K562 (cell line): ENCODE data around the gene TUBD1. TPM values are rescaled to one million over a fixed set of nuclear protein-coding genes. Genes with fewer than 3 reads are reported as not detected.
"Not testable (repeated sequence)": the region's sequence is repeated elsewhere in the genome, so short reads cannot be mapped to it uniquely, and the experiment has no call there.

Experiments
- ATAC-seq: fragments of 200-7000 bp; cut with Tn5 transposase; 3 replicates; pipeline ENCODE4 v1.9.1; 2020; ENCODE audit warnings: moderate library complexity
- BruUV-seq: library from RNA; stranded (reverse); fragments of 400-500 nt; replicated peaks from 2 replicates; lab custom pipeline; 2021; lab: Mats Ljungman, UMichigan
- CTCF ChIA-PET: fragments of 300-600 bp; formaldehyde crosslinking; extraction: SDS; loops from one replicate; lab custom pipeline; 2021; ENCODE audit warnings: low intra/inter-chr PET ratio; lab: Yijun Ruan, JAX
- POLR2A ChIA-PET: fragments of 300-600, 350-650 bp; sonication (Branson Sonifier 250); formaldehyde crosslinking; extraction: SDS; loops from one replicate; lab custom pipeline; 2021; ENCODE audit warnings: antibody characterized with exemption, inconsistent platforms; lab: Yijun Ruan, JAX
- DNase-seq, 4 experiments: peaks; one replicate each; pipeline versions ENCODE4 v3.0.0 to v3.0.0-alpha.2; 2011 to 2018; ENCODE audit warnings: low spot score in 3 of 4, mixed read lengths in 3 of 4; ENCODE audit errors: extremely low read depth in 1 of 4
- FAIRE-seq: peaks from 2 replicates; lab custom pipeline; 2011; peaks lifted over from hg19 to GRCh38; lab: Jason Lieb, UNC
- H2AFZ ChIP-seq: 2 replicates; pipeline ENCODE4 v1.6.0; 2011; ENCODE audit warnings: low read depth, low read length, control low read depth, inconsistent platforms
- H3K27ac ChIP-seq: fragments of 200-600 bp; 3 replicates; pipeline ENCODE4 v1.8.0; 2011; ENCODE audit warnings: low read depth, mild to moderate bottlenecking, control low read depth, inconsistent platforms, low read length, moderate library complexity, mixed read lengths; ENCODE audit errors: extremely low read depth
- H3K27me3 ChIP-seq, 2 experiments: fragments of 300-600 bp in 1 of 2; 2 replicates in 1 of 2; 3 replicates in 1 of 2; pipeline versions ENCODE4 v1.6.0 to v1.8.0; 2011; ENCODE audit warnings: inconsistent platforms in 2 of 2, low read length in 2 of 2, mild to moderate bottlenecking in 1 of 2, mixed read lengths in 1 of 2, moderate library complexity in 1 of 2; ENCODE audit not compliant: control insufficient read depth in 2 of 2, insufficient read depth in 2 of 2
- H3K36me3 ChIP-seq: fragments of 300-600 bp; 3 replicates; pipeline ENCODE4 v1.8.0; 2011; ENCODE audit warnings: mild to moderate bottlenecking, low read length, inconsistent platforms; ENCODE audit not compliant: control insufficient read depth, insufficient read depth
- H3K4me1 ChIP-seq, 2 experiments: fragments of 200-600 bp in 1 of 2; replicated peaks in 1 of 2; 2 replicates in 1 of 2; 3 replicates in 1 of 2; pipeline versions ENCODE4 v1.5.1 to v1.8.0; 2011; ENCODE audit warnings: inconsistent platforms in 2 of 2, low read length in 2 of 2, mild to moderate bottlenecking in 1 of 2, mixed read lengths in 1 of 2, moderate library complexity in 1 of 2; ENCODE audit not compliant: control insufficient read depth in 2 of 2, insufficient read depth in 2 of 2
- H3K4me2 ChIP-seq: 2 replicates; pipeline ENCODE4 v1.6.1; 2011; ENCODE audit warnings: low read length, control low read depth, inconsistent platforms, mixed read lengths; ENCODE audit not compliant: insufficient read depth
- H3K4me3 ChIP-seq: fragments of 200-600 bp; sonication (generic), shearing (Covaris generic); 2 replicates; pipeline ENCODE4 v1.5.1; 2016; ENCODE audit warnings: control low read depth, inconsistent platforms
- H3K79me2 ChIP-seq: fragments of 200-600 bp; 3 replicates; pipeline ENCODE4 v1.8.0; 2011; ENCODE audit warnings: low read length, inconsistent platforms; ENCODE audit not compliant: control insufficient read depth, insufficient read depth
- H3K9ac ChIP-seq, 2 experiments: 2 replicates each; pipeline versions ENCODE4 v1.6.0 to v1.6.1; 2011; ENCODE audit warnings: low read depth in 2 of 2, low read length in 2 of 2, control low read depth in 1 of 2, inconsistent platforms in 1 of 2, mild to moderate bottlenecking in 1 of 2, mixed read lengths in 1 of 2; ENCODE audit not compliant: insufficient read depth in 1 of 2
- H3K9me1 ChIP-seq: one replicate; pipeline ENCODE4 v1.6.0; 2011; ENCODE audit warnings: inconsistent platforms, mild to moderate bottlenecking, low read length, moderate library complexity; ENCODE audit not compliant: control insufficient read depth, insufficient read depth
- H3K9me3 ChIP-seq: replicated peaks from 2 replicates; pipeline ENCODE4 v1.5.1; 2011; ENCODE audit warnings: low read depth, low read length, inconsistent platforms; ENCODE audit not compliant: control insufficient read depth, insufficient read depth
- H4K20me1 ChIP-seq: replicated peaks from 2 replicates; pipeline ENCODE4 v1.6.1; 2011; ENCODE audit warnings: low read length, inconsistent platforms, mixed read lengths; ENCODE audit not compliant: control insufficient read depth, insufficient read depth
- C11orf30 ChIP-seq: fragments of 450-650 bp; IDR thresholded peaks from 2 replicates; pipeline ENCODE4 v1.6.1; 2016; ENCODE audit warnings: low read depth, mild to moderate bottlenecking
- FOXA3 ChIP-seq, 2 experiments: fragments of 450-650 bp in 1 of 2; sonication (generic) in 1 of 2; formaldehyde crosslinking; IDR thresholded peaks in 1 of 2; conservative IDR thresholded peaks in 1 of 2; 2 replicates each; pipeline versions ENCODE4 v1.4.0 to v1.8.0; 2020 to 2022; ENCODE audit warnings: mild to moderate bottlenecking in 2 of 2, missing genetic modification reagents in 1 of 2
- GTF2E2 ChIP-seq: fragments of 200-800 bp; sonication (Bioruptor generic); IDR thresholded peaks from 2 replicates; pipeline ENCODE4 v1.6.1; 2016; ENCODE audit warnings: missing genetic modification characterization, missing compliant biosample characterization
- HNRNPH1 ChIP-seq: fragments of 200-400 bp; formaldehyde crosslinking; optimal IDR thresholded peaks from 2 replicates; pipeline ENCODE3; 2017; ENCODE audit warnings: low read depth, mild to moderate bottlenecking, low read length, moderate library complexity
- MECOM ChIP-seq: fragments of 250-450 bp; sonication (Bioruptor Pico); IDR thresholded peaks from 2 replicates; pipeline ENCODE4 v1.8.0; 2022; ENCODE audit warnings: inconsistent platforms
- NRF1 ChIP-seq, 2 experiments: fragments of 450-650 bp; IDR thresholded peaks in 1 of 2; conservative IDR thresholded peaks in 1 of 2; 2 replicates each; pipeline ENCODE4 v1.6.1; 2014; ENCODE audit warnings: mild to moderate bottlenecking in 2 of 2
- TBP ChIP-seq: optimal IDR thresholded peaks from 2 replicates; pipeline ENCODE3; 2011; ENCODE audit warnings: low read depth, low read length, improper control_type of control experiment
- WGBS: fragments of 100-300 bp; shearing (Covaris generic); methylation state at CpG from one replicate; pipeline ENCODE4 v1.1.6; 2016; ENCODE audit warnings: low coverage, mixed read lengths; ENCODE audit not compliant: insufficient coverage; ENCODE audit errors: missing lambda C conversion rate; 5-methylcytosine and 5-hydroxymethylcytosine counted together
- in situ Hi-C: fragments of 300-500 bp; cut with MboI; formaldehyde crosslinking; loops from 4 replicates; pipeline ENCODE4 v1.15.0; 2018; ENCODE audit warnings: inconsistent platforms, mixed read lengths
- intact Hi-C: fragments of 100-400 bp; cut with micrococcal nuclease; formaldehyde crosslinking; loops from 2 replicates; pipeline ENCODE4 v1.14.2; 2022
- polyA plus RNA-seq, 8 experiments: library from polyadenylated mRNA; depleted of rRNA in 4 of 8; stranded (reverse) in 5 of 8; unstranded in 3 of 8; fragments of >200 nt; fragmentation: Nextera tagmentation in 2 of 8; fragmentation: Illumina TruSeq in 1 of 8; extraction: Ambion mirVana in 2 of 8; extraction: Trizol in 1 of 8; gene quantifications; 2 replicates each; pipeline versions ENCODE4 v1.2.1 to v1.2.3, GENCODE V29; 2011 to 2014; ENCODE audit warnings: inconsistent platforms in 1 of 8, missing spikeins in 1 of 8
- total RNA-seq, 7 experiments: library from RNA; depleted of rRNA in 6 of 7; stranded (reverse); fragments of >200 nt in 6 of 7; fragmentation: Illumina TruSeq in 2 of 7; extraction: Trizol in 2 of 7; gene quantifications; 2 replicates each; pipeline versions ENCODE4 v1.2.1 to v1.2.3, GENCODE V29; 2011 to 2021; ENCODE audit warnings: low replicate concordance in 1 of 7
- TF ChIP-seq, protein P1 (sequence below), 2 experiments: fragments of 250-450 bp in 1 of 2; fragments of 450-650 bp in 1 of 2; sonication (Bioruptor Pico) in 1 of 2; IDR thresholded peaks; 2 replicates each; pipeline versions ENCODE4 v1.6.1 to v1.8.0; 2016 to 2021; ENCODE audit warnings: mild to moderate bottlenecking in 2 of 2, moderate library complexity in 2 of 2, missing compliant biosample characterization in 1 of 2, missing genetic modification characterization in 1 of 2

The TUBD1 gene
- total and polyA plus RNA-seq, 9 of the 15 experiments (the other 6 are each of a cell fraction or from before 2014, with no cell fraction given), result 10.8 to 35.3 (median 17.9) TPM

DNA sequence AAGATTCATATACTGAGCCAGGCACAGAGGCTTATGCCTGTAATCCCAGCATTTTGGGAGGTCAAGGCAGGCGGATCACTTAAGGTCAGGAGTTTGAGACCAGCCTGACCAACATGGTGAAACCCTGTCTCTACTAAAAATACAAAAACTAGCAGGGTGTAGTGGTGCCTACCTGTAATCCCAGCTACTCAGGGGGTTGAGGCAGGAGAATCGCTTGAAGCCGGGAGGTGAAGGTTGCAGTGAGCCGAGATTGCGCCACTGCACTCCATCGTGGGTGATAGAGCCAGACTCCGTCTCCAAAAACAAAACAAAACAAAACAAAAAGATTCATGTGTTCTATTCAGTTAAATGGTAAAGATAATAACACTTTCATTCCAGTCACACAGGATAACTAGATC lies 63.9 kb downstream of the TUBD1 start (continued):
- TF ChIP-seq NRF1 (conservative IDR thresholded peaks at IDR 0.05 in 1 of 2, IDR thresholded peaks at IDR 0.05 in 1 of 2), result peak; percentile 26 to 28; a peak in 1 of 4 replicates
- TF ChIP-seq, protein P1, sequence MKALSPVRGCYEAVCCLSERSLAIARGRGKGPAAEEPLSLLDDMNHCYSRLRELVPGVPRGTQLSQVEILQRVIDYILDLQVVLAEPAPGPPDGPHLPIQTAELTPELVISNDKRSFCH (CRISPR knock-in tag; IDR thresholded peaks at IDR 0.05), result not testable (repeated sequence)
- TF ChIP-seq, protein P1 (tag; IDR thresholded peaks at IDR 0.05), result peak; percentile 84; the same call in 1 of the 2 replicates
- TF ChIP-seq, all 486 proteins: peak for 32; not testable (repeated sequence) for 454

DNA sequence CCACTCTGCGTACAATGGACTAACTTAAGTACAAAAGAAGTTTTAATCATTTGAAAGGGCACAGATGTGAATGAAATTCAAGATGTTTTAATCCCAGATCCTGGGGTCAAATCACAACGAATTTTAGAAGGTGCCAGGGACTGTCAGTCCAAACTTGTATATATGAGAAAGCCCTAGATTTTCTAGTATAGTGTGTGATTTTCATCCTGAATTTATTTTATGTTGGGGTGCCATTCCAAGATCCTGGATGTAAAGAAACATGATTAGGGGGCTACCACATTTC lies 64.3 kb downstream of the TUBD1 start:
- TF ChIP-seq TBP (no peak), FOXA3 (CRISPR knock-in tag; conservative IDR thresholded peaks at IDR 0.05 in 1 of 2, IDR thresholded peaks at IDR 0.05 in 1 of 2) (no peak), GTF2E2 (tag) (0 out of 2 replicates have a peak, but pooled peaks have one; percentile 14), HNRNPH1 (no peak), MECOM (CRISPR knock-in tag) (no peak), C11orf30 (no peak)
- H3K4me3 ChIP-seq, result no peak overlapping the region
- H3K9me1 ChIP-seq, result no peaks in the 10 kb centered on the region
- DNase-seq (no peak), ATAC-seq (no peak), FAIRE-seq (no peak)
- peaks cover 2% of the 10 kb centered on the region; the same call in 1 of the 3 replicates for H3K36me3 ChIP-seq
- 28% methylated on average over 2 of the region's 2 CpGs for WGBS
- peak overlapping the region; percentile 9; the same call in 1 of the 2 replicates for H3K4me2 ChIP-seq
- intact Hi-C loops, result no loop called here
- no TSS peak for BruUV-seq
- no peaks in the 10 kb centered on the region for H4K20me1 ChIP-seq
- H3K4me1 ChIP-seq, result peaks cover 9 to 63% of the 10 kb centered on the region in 2 experiments; a peak in 4 of 5 replicates
- H3K79me2 ChIP-seq, result peaks cover 16% of the 10 kb centered on the region
- ChIA-PET POLR2A (interaction anchor here (0.8 to 3.5 kb wide), 4 partner anchors 10 to 71 kb away, joined by 3 to 28 read pairs (median 6); no protein-coding TSS in a partner anchor), CTCF (no interaction called here)
- no peaks in the 10 kb centered on the region for H3K27me3 ChIP-seq
- in situ Hi-C loops, result no loop called here
- H2AFZ ChIP-seq, result no peak overlapping the region
- H3K9me3 ChIP-seq, result no peaks in the 10 kb centered on the region
- H3K9ac ChIP-seq, result peak overlapping the region in 1 of 2 experiments; percentile 61; a peak in 2 of 4 replicates
- H3K27ac ChIP-seq, result peak overlapping the region; percentile 91
